Breast epithelium (tissue), 4 donors: ENCODE results near the gene PNPLA6. TPM values are rescaled to one million over a fixed set of nuclear protein-coding genes. Genes with fewer than 3 reads are reported as not detected.

Experiments used
- DNase-seq, 2 donors: peaks; one replicate each; pipeline ENCODE4 v3.0.0-alpha.2; 2019; ENCODE audit warnings: low spot score in 2 of 2
- H3K27ac ChIP-seq, 2 donors: fragments of 200-600 bp; sonication (generic) in 1 of 2; one replicate each; pipeline ENCODE4 v1.5.1; 2016 to 2019; ENCODE audit warnings: mild to moderate bottlenecking in 1 of 2
- H3K27me3 ChIP-seq, 2 donors: fragments of 200-600 bp; sonication (generic) in 1 of 2; one replicate each; pipeline versions ENCODE4 v1.5.1 to v1.6.0; 2017 to 2019; ENCODE audit warnings: control low read depth in 1 of 2, mild to moderate bottlenecking in 1 of 2
- H3K36me3 ChIP-seq: fragments of 200-600 bp; one replicate; pipeline ENCODE4 v1.5.1; 2019
- H3K4me1 ChIP-seq, 2 donors: fragments of 200-600 bp; sonication (generic); one replicate each; pipeline ENCODE4 v1.5.1; 2016 to 2019; ENCODE audit warnings: control low read depth in 1 of 2
- H3K4me3 ChIP-seq, 3 donors: fragments of 200-600 bp; sonication (generic); 1 replicate in 2 of 3; 2 replicates in 1 of 3; pipeline ENCODE4 v1.5.1; 2016 to 2019; ENCODE audit warnings: mild to moderate bottlenecking in 3 of 3, moderate library complexity in 2 of 3
- H3K9me3 ChIP-seq, 2 donors: fragments of 200-600 bp; sonication (generic) in 1 of 2; one replicate each; pipeline ENCODE4 v1.5.1; 2016 to 2019; ENCODE audit warnings: control low read depth in 1 of 2
- CTCF ChIP-seq, 3 donors: fragments of 450-650 bp; IDR thresholded peaks; one replicate each; pipeline ENCODE4 v1.5.1; 2016 to 2017; ENCODE audit warnings: antibody characterized with exemption in 3 of 3, mild to moderate bottlenecking in 3 of 3, moderate library complexity in 3 of 3
- POLR2A ChIP-seq: fragments of 450-650 bp; IDR thresholded peaks from one replicate; pipeline ENCODE4 v1.6.1; 2016; ENCODE audit warnings: antibody characterized with exemption, mild to moderate bottlenecking, moderate library complexity
- POLR2AphosphoS5 ChIP-seq, 3 donors: sonication (generic); formaldehyde crosslinking; IDR thresholded peaks; one replicate each; pipeline ENCODE4 v1.6.1; 2017; ENCODE audit warnings: antibody characterized with exemption in 3 of 3
- intact Hi-C: fragments of 100-400 bp; cut with DNase I; formaldehyde crosslinking; loops from one replicate; pipeline ENCODE4 v1.15.1; 2023; ENCODE audit warnings: low total_unique reads
- total RNA-seq, 3 donors: library from RNA; depleted of rRNA; stranded (reverse); fragments of >200 nt; gene quantifications; one replicate each; pipeline ENCODE4 v1.1.0, GENCODE V29; 2016

PNPLA6 gene
- total RNA-seq, 3 donors from 2014 or later, result 35.8 to 56.4 (median 45.8) TPM

GRCh38 chr19:7492142-7492541, 43.4 kb upstream of the PNPLA6 start:
- Histone ChIP-seq H3K4me3 (no peak overlapping the region), H3K27ac (no peak overlapping the region), H3K4me1 (peaks cover 0 to 6% of the 10 kb centered on the region in 2 donors), H3K9me3 (no peaks in the 10 kb centered on the region), H3K27me3 (no peaks in the 10 kb centered on the region), H3K36me3 (no peaks in the 10 kb centered on the region)
- intact Hi-C loops, result no loop called here
- DNase-seq, result no peak
- no peak for TF ChIP-seq CTCF (IDR thresholded peaks at IDR 0.05)
- no peak for TF ChIP-seq POLR2AphosphoS5 (IDR thresholded peaks at IDR 0.05)
- no peak for TF ChIP-seq POLR2A

GRCh38 chr19:7492558-7492957, 43.0 kb upstream of the PNPLA6 start:
- DNase-seq, result no peak
- H3K36me3 ChIP-seq, result no peaks in the 10 kb centered on the region
- H3K4me3 ChIP-seq, result no peak overlapping the region
- no peak for TF ChIP-seq CTCF (IDR thresholded peaks at IDR 0.05)
- H3K9me3 ChIP-seq, result no peaks in the 10 kb centered on the region
- H3K4me1 ChIP-seq, result peaks cover 0 to 6% of the 10 kb centered on the region in 2 donors
- intact Hi-C loops, result no loop called here
- no peaks in the 10 kb centered on the region for H3K27me3 ChIP-seq
- H3K27ac ChIP-seq, result no peak overlapping the region

GRCh38 chr19:7494416-7495098, 41.0 kb upstream of the PNPLA6 start:
- Histone ChIP-seq H3K27ac (peak overlapping the region; percentile 74 to 86), H3K9me3 (no peaks in the 10 kb centered on the region), H3K27me3 (no peaks in the 10 kb centered on the region), H3K4me1 (peaks cover 0 to 2% of the 10 kb centered on the region in 2 donors), H3K4me3 (peak overlapping the region in 1 of 3 donors; percentile 7), H3K36me3 (no peaks in the 10 kb centered on the region)
- DNase-seq, result peak in 1 of 2 donors; percentile 40
- intact Hi-C loops, result no loop called here
- no peak for TF ChIP-seq POLR2AphosphoS5 (IDR thresholded peaks at IDR 0.05)
- no peak for TF ChIP-seq POLR2A
- peak in 1 of 3 donors; percentile 11 for TF ChIP-seq CTCF (IDR thresholded peaks at IDR 0.05)

GRCh38 chr19:7497292-7497691, 38.2 kb upstream of the PNPLA6 start:
- H3K27ac ChIP-seq, result no peak overlapping the region
- no peaks in the 10 kb centered on the region for H3K4me1 ChIP-seq
- no peak for TF ChIP-seq CTCF (IDR thresholded peaks at IDR 0.05)
- no peak for TF ChIP-seq POLR2AphosphoS5 (IDR thresholded peaks at IDR 0.05)
- TF ChIP-seq POLR2A, result no peak
- intact Hi-C loops, result no loop called here
- H3K27me3 ChIP-seq, result peaks cover 0 to 5% of the 10 kb centered on the region in 2 donors
- H3K4me3 ChIP-seq, result no peak overlapping the region
- H3K9me3 ChIP-seq, result no peaks in the 10 kb centered on the region
- H3K36me3 ChIP-seq, result no peaks in the 10 kb centered on the region
- DNase-seq, result no peak

GRCh38 chr19:7500811-7501450, 34.6 kb upstream of the PNPLA6 start:
- no peak for TF ChIP-seq POLR2AphosphoS5 (IDR thresholded peaks at IDR 0.05)

More at GRCh38 chr19:7500811-7501450, 34.6 kb upstream of the PNPLA6 start:
- Histone ChIP-seq H3K4me1 (no peaks in the 10 kb centered on the region), H3K36me3 (no peaks in the 10 kb centered on the region), H3K27me3 (peaks cover 3 to 5% of the 10 kb centered on the region in 2 donors), H3K9me3 (no peaks in the 10 kb centered on the region), H3K27ac (no peak overlapping the region), H3K4me3 (peak overlapping the region; percentile 23 to 66 (median 53))
- intact Hi-C loops, result no loop called here
- DNase-seq, result peak in 1 of 2 donors; percentile 80
